Naive thymus-derived CD8-positive, alpha-beta T cell (primary cell): ENCODE data around the gene CMSS1. TPM values are rescaled to one million over a fixed set of nuclear protein-coding genes. Genes with fewer than 3 reads are reported as not detected.

Experiments used
- ATAC-seq, 2 donors: fragments of 150-1000 bp; cut with Tn5 transposase in 1 of 2; sonication (Bioruptor Pico), chemical (Tn5 transposase) in 1 of 2; 1 replicate in 1 of 2; 2 replicates in 1 of 2; pipeline ENCODE4 v1.10.0; 2021; ENCODE audit warnings: mild to moderate bottlenecking in 2 of 2, moderate library complexity in 2 of 2
- POLR2A ChIA-PET: fragments of 350-600 bp; sonication (Branson Sonifier 250); formaldehyde crosslinking; loops from one replicate; lab custom pipeline; 2021; ENCODE audit warnings: antibody characterized with exemption; lab: Charles Lee
- DNase-seq, 10 donors: peaks; one replicate each; pipeline versions ENCODE4 v3.0.0 to v3.0.0-alpha.2; 2020 to 2022
- H3K27ac Mint-ChIP-seq, 10 donors: one replicate each; pipeline ENCODE4 v1.8.0; 2020 to 2022; ENCODE audit warnings: mild to moderate bottlenecking in 10 of 10, mixed read lengths in 10 of 10, moderate library complexity in 4 of 10, inconsistent platforms in 1 of 10
- H3K27me3 Mint-ChIP-seq, 5 donors: one replicate each; pipeline ENCODE4 v1.8.0; 2021 to 2022; ENCODE audit warnings: mixed read lengths in 5 of 5
- H3K36me3 Mint-ChIP-seq, 3 donors: one replicate each; pipeline ENCODE4 v1.8.0; 2020 to 2022; ENCODE audit warnings: mixed read lengths in 3 of 3, mild to moderate bottlenecking in 2 of 3, inconsistent platforms in 1 of 3
- H3K4me1 Mint-ChIP-seq, 4 donors: one replicate each; pipeline ENCODE4 v1.8.0; 2021 to 2022; ENCODE audit warnings: mixed read lengths in 4 of 4
- H3K4me3 Mint-ChIP-seq, 10 donors: one replicate each; pipeline ENCODE4 v1.8.0; 2020 to 2022; ENCODE audit warnings: mild to moderate bottlenecking in 10 of 10, mixed read lengths in 10 of 10, moderate library complexity in 6 of 10, inconsistent platforms in 1 of 10
- H3K9me3 Mint-ChIP-seq, 9 donors: one replicate each; pipeline ENCODE4 v1.8.0; 2020 to 2022; ENCODE audit warnings: mixed read lengths in 9 of 9, mild to moderate bottlenecking in 3 of 9, inconsistent platforms in 1 of 9, moderate library complexity in 1 of 9
- polyA plus RNA-seq, 3 donors: library from polyadenylated mRNA; unstranded; fragments of 300-500 nt; fragmentation: Illumina TruSeq; gene quantifications; one replicate each; pipeline ENCODE4 v1.2.3, GENCODE V29; 2021
- total RNA-seq, 8 experiments: library from RNA in 2 of 8; stranded (reverse) in 2 of 8; gene quantifications; one replicate each; pipeline ENCODE4 v1.2.3 and lab custom pipeline; 2021 to 2026

The CMSS1 gene
- total RNA-seq = 10 to 100 TPM; 18.9 to 20.2 TPM
- 10 to 100 TPM; 29.7 to 32.4 (median 32.3) TPM for polyA plus RNA-seq
- total RNA-seq (lab: John Stamatoyannopoulos, UW) = 16.3 to 92.0 (median 19.4) reads per million in 6 experiments

DNA sequence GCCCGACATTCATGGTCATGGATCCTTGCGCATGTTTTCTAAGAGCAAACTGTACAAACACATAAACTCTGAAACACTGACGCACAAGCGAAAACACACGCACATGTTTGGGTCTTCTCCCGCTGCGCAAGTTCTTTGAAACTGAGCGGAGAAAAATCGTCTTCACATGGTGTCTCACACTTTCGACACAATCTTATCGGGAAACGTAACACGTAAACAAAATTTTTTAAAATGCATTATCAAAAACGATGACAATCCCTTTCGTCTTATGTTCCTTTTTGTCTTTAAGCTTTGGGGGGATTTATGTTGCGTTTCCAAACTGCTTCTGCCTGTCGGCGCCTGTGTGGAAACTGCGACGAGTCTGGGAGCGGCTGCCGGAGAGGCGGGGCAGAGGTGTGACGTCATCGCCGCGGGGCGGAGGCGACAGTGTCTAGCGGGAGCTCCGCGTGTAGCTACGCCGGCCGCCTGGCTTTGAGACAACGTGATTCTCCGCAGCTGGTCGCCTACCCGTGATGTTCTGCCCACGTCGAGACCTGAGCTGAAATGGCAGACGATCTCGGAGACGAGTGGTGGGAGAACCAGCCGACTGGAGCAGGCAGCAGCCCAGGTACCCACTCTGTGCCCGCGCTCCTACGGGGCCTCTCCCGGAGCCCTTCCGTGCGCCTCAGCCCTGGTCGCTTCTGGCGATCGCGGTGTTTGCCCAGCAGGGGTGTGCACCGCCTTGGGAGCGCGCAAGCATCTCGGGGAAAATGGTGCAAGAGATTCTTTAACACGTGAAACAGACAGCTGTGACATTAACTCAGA is at the start of gene CMSS1:
CMSS1 (plus strand) TSS at position 426 of the 804 bp plus-strand sequence.
- Mint-ChIP-seq H3K4me3 (peak within 1 kb of the TSS; percentile 91 to 99 (median 95)), H3K27ac (peak within 1 kb of the TSS; percentile 97 to 100 (median 99)), H3K9me3 (no peaks in the 10 kb centered on the region), H3K4me1 (peaks cover 16 to 42% (median 41%) of the 10 kb centered on the region in 4 donors), H3K36me3 (no peaks in the 10 kb centered on the region), H3K27me3 (no peaks in the 10 kb centered on the region)
- DNase-seq = peak; percentile 92 to 99 (median 97)
- peak; percentile 89 to 93 for ATAC-seq
- POLR2A ChIA-PET = interaction anchor here (0.7 to 1.5 kb wide), 7 partner anchors 9 to 1962 kb away, joined by 3 to 8 read pairs (median 4); partner anchors contain the start of genes CEP97, DCBLD2, NXPE3 and TBC1D23

DNA sequence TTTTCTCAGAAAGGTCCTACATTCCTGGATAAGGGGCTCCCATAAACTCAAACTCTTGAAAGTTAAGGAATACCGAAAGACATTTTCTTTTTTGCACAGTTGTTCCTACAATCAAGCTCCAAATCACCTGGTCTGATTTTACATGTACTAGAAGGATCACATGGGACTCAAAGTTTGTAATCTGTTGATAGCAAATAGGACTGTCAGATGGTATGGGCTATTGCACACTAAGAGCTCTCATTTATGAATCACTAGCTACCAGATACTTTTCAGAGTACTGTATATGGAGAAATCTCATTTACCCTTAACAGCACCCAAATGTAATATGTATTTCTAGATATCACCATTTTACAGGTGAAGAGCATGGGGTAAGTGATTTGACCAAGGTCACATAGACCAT is 49.5 kb upstream of the CMSS1 start:
- Mint-ChIP-seq H3K4me3 (no peak overlapping the region), H3K27me3 (peaks cover 0 to 8% (median 2%) of the 10 kb centered on the region in 5 donors), H3K36me3 (no peaks in the 10 kb centered on the region), H3K9me3 (no peaks in the 10 kb centered on the region), H3K27ac (no peak overlapping the region), H3K4me1 (no peaks in the 10 kb centered on the region)
- no peak for DNase-seq
- POLR2A ChIA-PET = no interaction called here
- ATAC-seq = no peak

DNA sequence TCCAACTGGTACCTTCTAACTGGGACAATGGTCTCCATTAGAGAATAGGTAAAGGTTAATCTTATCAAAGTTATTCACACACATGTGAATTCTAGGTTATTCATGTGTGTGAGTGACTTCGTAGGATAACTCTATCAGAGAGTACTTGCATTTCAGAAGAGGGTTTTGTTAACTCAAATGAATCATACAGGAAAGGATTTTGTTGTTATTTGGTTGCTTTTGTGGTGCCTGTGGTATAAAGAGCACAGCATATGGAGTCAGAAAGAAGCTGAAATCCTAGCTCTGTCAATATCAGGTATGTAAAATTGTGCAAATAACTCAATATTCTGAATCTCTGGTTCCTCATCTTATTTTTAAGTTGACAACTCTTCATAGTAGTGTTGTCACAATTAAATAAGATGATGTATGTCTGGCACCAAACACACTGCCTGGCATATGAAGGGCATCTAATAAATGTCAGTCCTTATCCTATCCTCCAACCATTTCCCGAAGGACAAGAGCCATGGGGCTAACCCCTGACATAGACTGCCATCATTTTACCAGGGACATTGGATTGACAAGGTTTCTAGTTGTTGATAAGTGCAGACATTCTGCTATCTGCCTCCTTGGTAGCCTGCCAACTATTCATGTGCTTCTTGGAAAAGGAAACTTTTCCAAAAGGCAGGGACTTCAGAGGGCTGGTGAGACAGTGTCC is 48.7 kb upstream of the CMSS1 start:
- Mint-ChIP-seq H3K27me3 (peaks cover 0 to 8% (median 2%) of the 10 kb centered on the region in 5 donors), H3K4me3 (no peak overlapping the region), H3K9me3 (no peaks in the 10 kb centered on the region), H3K4me1 (no peaks in the 10 kb centered on the region), H3K27ac (no peak overlapping the region), H3K36me3 (no peaks in the 10 kb centered on the region)
- DNase-seq = no peak
- ATAC-seq = no peak
- POLR2A ChIA-PET = no interaction called here

DNA sequence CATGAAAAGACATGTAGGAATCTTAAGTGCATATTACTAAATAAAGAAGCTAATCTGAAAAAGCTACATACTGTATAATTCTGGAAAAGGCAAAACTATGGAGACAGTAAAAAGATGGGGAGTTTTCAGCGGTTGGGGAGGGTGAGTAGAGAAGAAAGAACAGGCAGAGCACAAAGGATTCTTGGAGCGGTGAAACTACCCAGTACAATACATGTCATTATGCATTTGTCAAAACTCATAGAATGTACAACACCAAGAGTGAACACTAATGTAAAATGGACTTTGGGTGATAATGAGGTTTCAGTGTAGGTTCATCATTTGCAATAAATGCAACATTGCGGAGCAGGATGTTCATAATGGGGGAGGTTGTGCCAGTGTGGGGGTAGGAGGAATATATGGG is 45.5 kb upstream of the CMSS1 start:
- no peaks in the 10 kb centered on the region for H3K4me1 Mint-ChIP-seq
- H3K27ac Mint-ChIP-seq = no peak overlapping the region
- no peaks in the 10 kb centered on the region for H3K9me3 Mint-ChIP-seq
- no peak overlapping the region for H3K4me3 Mint-ChIP-seq
- DNase-seq (no peak), ATAC-seq (no peak)
- no peaks in the 10 kb centered on the region for H3K36me3 Mint-ChIP-seq
- H3K27me3 Mint-ChIP-seq = peaks cover 1 to 13% (median 4%) of the 10 kb centered on the region in 5 donors
- POLR2A ChIA-PET = no interaction called here

- peaks cover 1 to 18% (median 7%) of the 10 kb centered on the region in 5 donors for H3K27me3 Mint-ChIP-seq
- H3K9me3 Mint-ChIP-seq = no peaks in the 10 kb centered on the region
- no peak for DNase-seq
- POLR2A ChIA-PET = no interaction called here
- no peaks in the 10 kb centered on the region for H3K4me1 Mint-ChIP-seq
- no peak overlapping the region for H3K4me3 Mint-ChIP-seq
- H3K27ac Mint-ChIP-seq = no peak overlapping the region
- H3K36me3 Mint-ChIP-seq = no peaks in the 10 kb centered on the region
- ATAC-seq = no peak
Measured at GRCh38 chr3:99772671-99773070, 45.0 kb upstream of the CMSS1 start.

DNA sequence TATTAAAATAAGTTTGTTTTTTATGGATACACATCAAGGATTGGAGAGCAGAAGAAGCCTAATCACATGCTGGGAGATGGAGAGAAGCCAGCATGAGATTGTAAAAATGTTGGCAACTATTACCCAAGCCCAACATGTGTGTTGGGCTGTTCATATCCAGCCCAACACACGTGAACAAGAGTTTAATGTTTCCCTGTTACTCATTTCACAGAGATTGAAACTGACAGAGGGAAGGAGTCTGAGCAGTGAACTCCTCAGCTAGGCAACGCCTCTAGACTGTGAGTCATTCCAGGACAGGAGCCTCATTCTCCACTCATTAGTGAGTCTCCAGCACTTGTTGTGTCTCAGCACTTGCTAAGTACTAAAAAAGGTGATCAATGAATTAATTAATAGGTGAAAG is 43.2 kb upstream of the CMSS1 start:
- H3K4me3 Mint-ChIP-seq = no peak overlapping the region
- no peaks in the 10 kb centered on the region for H3K9me3 Mint-ChIP-seq
- H3K27me3 Mint-ChIP-seq = peaks cover 4 to 30% (median 8%) of the 10 kb centered on the region in 5 donors
- no peak for DNase-seq
- POLR2A ChIA-PET = no interaction called here
- H3K27ac Mint-ChIP-seq = no peak overlapping the region
- no peaks in the 10 kb centered on the region for H3K4me1 Mint-ChIP-seq
- no peak for ATAC-seq
- H3K36me3 Mint-ChIP-seq = no peaks in the 10 kb centered on the region

DNA sequence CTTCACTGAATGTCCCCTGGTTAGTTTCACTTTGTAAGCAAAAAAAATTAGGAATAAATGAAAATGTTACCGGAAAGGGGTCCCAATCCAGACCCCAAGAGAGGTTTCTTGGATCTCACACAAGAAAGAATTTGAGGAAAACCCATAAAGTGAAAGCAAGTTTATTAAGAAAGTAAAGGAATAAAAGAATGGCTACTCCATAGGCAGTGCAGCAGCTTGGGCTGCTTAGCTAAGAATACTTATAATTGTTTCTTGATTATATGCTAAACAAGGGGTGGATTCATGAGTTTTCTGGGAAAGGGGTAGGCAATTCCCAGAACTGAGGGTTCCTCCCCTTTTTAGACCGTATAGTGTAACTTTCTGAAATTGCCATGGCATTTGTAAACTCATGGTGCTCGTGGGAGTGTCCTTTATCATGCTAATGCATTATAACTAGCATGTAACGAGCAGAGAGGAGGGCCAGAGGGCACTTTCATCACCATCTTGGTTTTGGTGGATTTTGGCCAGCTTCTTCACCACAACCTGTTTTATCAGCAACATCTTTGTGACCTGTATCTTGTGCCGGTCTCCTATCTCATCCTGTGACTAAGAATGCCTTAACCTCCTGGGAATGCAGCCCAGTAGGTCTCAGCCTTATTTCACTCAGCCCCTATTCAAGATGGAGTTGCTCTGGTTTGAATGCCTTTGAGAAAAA is 41.0 kb upstream of the CMSS1 start:
- ATAC-seq = no peak
- H3K27ac Mint-ChIP-seq = no peak overlapping the region
- H3K4me1 Mint-ChIP-seq = peaks cover 0 to 6% (median 3%) of the 10 kb centered on the region in 4 donors
- H3K9me3 Mint-ChIP-seq = no peaks in the 10 kb centered on the region
- no peaks in the 10 kb centered on the region for H3K36me3 Mint-ChIP-seq
- POLR2A ChIA-PET = no interaction called here
- peaks cover 8 to 39% (median 16%) of the 10 kb centered on the region in 5 donors for H3K27me3 Mint-ChIP-seq
- no peak overlapping the region for H3K4me3 Mint-ChIP-seq
- no peak for DNase-seq

DNA sequence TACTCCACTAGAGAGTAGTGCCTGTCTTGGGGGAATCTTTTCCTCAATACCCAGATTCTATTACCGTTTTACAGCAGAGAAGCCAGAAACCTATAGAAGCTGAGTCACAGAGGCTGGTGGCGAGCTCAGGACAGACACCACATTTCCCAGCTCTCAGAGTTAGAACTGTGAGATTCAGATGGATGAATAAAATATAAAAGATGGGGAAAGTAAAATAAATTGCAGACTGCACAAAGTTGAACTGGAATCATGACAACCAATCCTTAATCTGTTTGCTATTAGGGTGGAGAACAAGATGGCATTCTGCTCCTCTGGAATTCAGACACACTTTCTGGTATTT is 40.5 kb upstream of the CMSS1 start:
- DNase-seq = no peak
- Mint-ChIP-seq H3K4me3 (no peak overlapping the region), H3K27ac (no peak overlapping the region), H3K27me3 (peaks cover 9 to 44% (median 18%) of the 10 kb centered on the region in 5 donors), H3K36me3 (no peaks in the 10 kb centered on the region), H3K9me3 (no peaks in the 10 kb centered on the region), H3K4me1 (peaks cover 0 to 6% (median 3%) of the 10 kb centered on the region in 4 donors)
- POLR2A ChIA-PET = no interaction called here
- no peak for ATAC-seq

GRCh38 chr3:99777708-99778107 is 40.0 kb upstream of the CMSS1 start:
- DNase-seq (no peak), ATAC-seq (no peak)
- H3K27me3 Mint-ChIP-seq = peaks cover 9 to 45% (median 18%) of the 10 kb centered on the region in 5 donors
- H3K9me3 Mint-ChIP-seq = no peaks in the 10 kb centered on the region
- H3K36me3 Mint-ChIP-seq = no peaks in the 10 kb centered on the region
- POLR2A ChIA-PET = no interaction called here
- peaks cover 0 to 6% (median 3%) of the 10 kb centered on the region in 4 donors for H3K4me1 Mint-ChIP-seq
- H3K27ac Mint-ChIP-seq = no peak overlapping the region
- no peak overlapping the region for H3K4me3 Mint-ChIP-seq

- POLR2A ChIA-PET = no interaction called here
- H3K4me1 Mint-ChIP-seq = peaks cover 0 to 6% (median 3%) of the 10 kb centered on the region in 4 donors
- H3K4me3 Mint-ChIP-seq = no peak overlapping the region
- H3K36me3 Mint-ChIP-seq = no peaks in the 10 kb centered on the region
- no peak for DNase-seq
- H3K9me3 Mint-ChIP-seq = no peaks in the 10 kb centered on the region
- peaks cover 7 to 64% (median 23%) of the 10 kb centered on the region in 5 donors for H3K27me3 Mint-ChIP-seq
- no peak overlapping the region for H3K27ac Mint-ChIP-seq
- ATAC-seq = no peak
Measured at GRCh38 chr3:99780749-99781148, 36.9 kb upstream of the CMSS1 start.

GRCh38 chr3:99781761-99782160 is 35.9 kb upstream of the CMSS1 start:
- H3K27ac Mint-ChIP-seq = no peak overlapping the region
- H3K9me3 Mint-ChIP-seq = no peaks in the 10 kb centered on the region
- H3K4me3 Mint-ChIP-seq = no peak overlapping the region
- peaks cover 7 to 74% (median 21%) of the 10 kb centered on the region in 5 donors for H3K27me3 Mint-ChIP-seq
- H3K4me1 Mint-ChIP-seq = peaks cover 0 to 6% (median 3%) of the 10 kb centered on the region in 4 donors
- no peaks in the 10 kb centered on the region for H3K36me3 Mint-ChIP-seq
- POLR2A ChIA-PET = no interaction called here
- DNase-seq (no peak), ATAC-seq (no peak)

DNA sequence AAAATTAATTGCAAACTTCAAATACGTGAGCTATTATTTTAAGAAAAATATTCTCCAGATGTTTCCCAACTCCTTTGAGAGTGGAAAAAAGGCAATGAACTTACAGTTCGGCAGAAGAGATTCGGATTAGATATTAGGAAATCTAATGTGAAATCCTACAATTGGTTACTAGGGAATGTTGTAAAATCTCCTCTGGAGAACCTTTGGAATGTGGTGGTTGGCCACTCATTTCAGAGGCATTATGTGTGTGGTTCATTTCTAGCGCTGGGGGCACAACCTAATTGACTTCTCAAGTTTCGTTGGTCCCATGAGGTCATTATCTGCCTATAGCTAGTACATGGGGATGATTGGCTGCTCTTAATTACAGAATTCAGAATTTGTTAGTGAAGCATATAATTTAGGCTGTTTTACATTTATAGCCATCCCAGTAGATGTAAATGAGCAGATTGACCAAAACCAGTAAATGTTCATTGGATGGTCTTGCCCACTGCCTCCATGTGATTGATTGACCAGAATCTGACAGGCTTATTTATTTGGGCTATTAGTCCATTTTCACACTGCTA is 34.6 kb upstream of the CMSS1 start:
- H3K27me3 Mint-ChIP-seq = peaks cover 2 to 63% (median 21%) of the 10 kb centered on the region in 5 donors
- POLR2A ChIA-PET = no interaction called here

More for the DNA sequence above, 34.6 kb upstream of the CMSS1 start:
- ATAC-seq (no peak), DNase-seq (no peak)
- H3K4me1 Mint-ChIP-seq = peaks cover 0 to 6% (median 3%) of the 10 kb centered on the region in 4 donors
- H3K4me3 Mint-ChIP-seq = no peak overlapping the region
- no peaks in the 10 kb centered on the region for H3K36me3 Mint-ChIP-seq
- H3K27ac Mint-ChIP-seq = no peak overlapping the region
- H3K9me3 Mint-ChIP-seq = no peaks in the 10 kb centered on the region
